ENCODE data around the gene AMIGO1. TPM values are rescaled to one million over a fixed set of nuclear protein-coding genes. Genes with fewer than 3 reads are reported as not detected.

AMIGO1 gene
- total RNA-seq, 1 donor from 2014 or later = 9.1 TPM

DNA sequence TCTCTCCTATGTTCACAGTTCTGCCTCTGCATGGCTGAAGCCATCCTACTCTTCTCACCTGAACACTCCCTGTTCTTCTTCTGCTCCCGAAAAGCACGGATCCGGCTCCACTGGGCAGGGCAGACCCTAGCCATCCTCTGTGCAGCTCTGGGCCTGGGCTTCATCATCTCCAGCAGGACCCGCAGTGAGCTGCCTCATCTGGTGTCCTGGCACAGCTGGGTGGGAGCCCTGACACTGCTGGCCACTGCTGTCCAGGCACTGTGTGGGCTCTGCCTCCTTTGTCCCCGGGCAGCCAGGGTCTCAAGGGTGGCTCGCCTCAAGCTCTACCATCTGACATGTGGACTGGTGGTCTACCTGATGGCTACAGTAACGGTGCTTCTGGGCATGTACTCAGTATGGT, 13.8 kb downstream of the AMIGO1 start:
- no peak for ATAC-seq
- DNase-seq = no peak
- Histone ChIP-seq H3K4me3 (no peak overlapping the region), H3K27me3 (ENCODE audit: low read depth) (no peaks in the 10 kb centered on the region), H3K36me3 (peaks cover 35% of the 10 kb centered on the region), H3K9me3 (no peaks in the 10 kb centered on the region), H3K27ac (no peak overlapping the region), H3K4me1 (peaks cover 42% of the 10 kb centered on the region)
- TF ChIP-seq, protein P1, sequence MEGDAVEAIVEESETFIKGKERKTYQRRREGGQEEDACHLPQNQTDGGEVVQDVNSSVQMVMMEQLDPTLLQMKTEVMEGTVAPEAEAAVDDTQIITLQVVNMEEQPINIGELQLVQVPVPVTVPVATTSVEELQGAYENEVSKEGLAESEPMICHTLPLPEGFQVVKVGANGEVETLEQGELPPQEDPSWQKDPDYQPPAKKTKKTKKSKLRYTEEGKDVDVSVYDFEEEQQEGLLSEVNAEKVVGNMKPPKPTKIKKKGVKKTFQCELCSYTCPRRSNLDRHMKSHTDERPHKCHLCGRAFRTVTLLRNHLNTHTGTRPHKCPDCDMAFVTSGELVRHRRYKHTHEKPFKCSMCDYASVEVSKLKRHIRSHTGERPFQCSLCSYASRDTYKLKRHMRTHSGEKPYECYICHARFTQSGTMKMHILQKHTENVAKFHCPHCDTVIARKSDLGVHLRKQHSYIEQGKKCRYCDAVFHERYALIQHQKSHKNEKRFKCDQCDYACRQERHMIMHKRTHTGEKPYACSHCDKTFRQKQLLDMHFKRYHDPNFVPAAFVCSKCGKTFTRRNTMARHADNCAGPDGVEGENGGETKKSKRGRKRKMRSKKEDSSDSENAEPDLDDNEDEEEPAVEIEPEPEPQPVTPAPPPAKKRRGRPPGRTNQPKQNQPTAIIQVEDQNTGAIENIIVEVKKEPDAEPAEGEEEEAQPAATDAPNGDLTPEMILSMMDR (IDR thresholded peaks at IDR 0.05) = no peak
- intact Hi-C loops (cut with DNase I) = loop anchor here (5.0 kb wide), 1 partner anchor 37 kb away; no protein-coding TSS in a partner anchor

DNA sequence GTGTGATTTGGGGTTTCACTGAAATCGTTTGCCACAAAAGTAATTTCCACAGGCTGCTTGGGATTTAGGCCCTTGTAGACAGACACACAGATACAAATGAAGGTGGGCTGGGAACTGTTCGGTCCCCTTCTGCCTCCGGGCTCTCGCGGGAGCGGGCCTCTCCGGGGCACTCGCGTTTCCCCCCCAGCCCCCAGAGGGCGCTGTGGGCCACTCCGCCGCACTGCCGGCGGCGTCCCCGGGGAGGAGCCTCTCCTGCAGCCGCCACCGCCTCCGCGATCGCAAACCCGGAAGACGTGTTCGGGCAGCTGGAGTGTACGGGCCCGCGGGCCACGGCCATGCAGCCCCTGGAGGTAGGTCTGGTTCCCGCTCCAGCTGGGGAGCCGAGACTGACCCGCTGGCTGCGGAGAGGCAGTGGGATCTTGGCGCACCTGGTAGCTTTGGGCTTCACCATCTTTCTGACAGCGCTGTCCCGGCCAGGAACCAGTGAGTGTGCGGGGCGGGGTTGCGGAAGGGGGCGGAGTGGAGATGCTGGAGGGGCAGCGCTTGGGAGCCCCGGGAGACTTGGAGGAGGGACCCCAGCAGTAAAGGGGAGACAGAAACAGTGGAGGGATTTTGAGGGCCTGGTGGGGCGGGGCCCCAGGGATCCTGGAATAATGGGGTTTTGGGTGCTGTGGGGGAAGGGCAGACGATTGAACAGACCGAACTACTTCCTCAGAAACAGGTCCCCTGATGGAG, 15.6 kb downstream of the AMIGO1 start, which contains the start of gene CYB561D1:
Gene CYB561D1 (plus strand): TSS at position 290 of the 735 bp plus-strand sequence. CDS start 46 bp downstream, at position 336.
- Histone ChIP-seq H3K9me3 (no peaks in the 10 kb centered on the region), H3K27me3 (ENCODE audit: low read depth) (no peaks in the 10 kb centered on the region), H3K4me1 (peaks cover 24% of the 10 kb centered on the region), H3K36me3 (peaks cover 41% of the 10 kb centered on the region), H3K4me3 (peak within 1 kb of the TSS; percentile 94), H3K27ac (peak within 1 kb of the TSS; percentile 81)
- TF ChIP-seq, protein P1 (IDR thresholded peaks at IDR 0.05) = peak; percentile 91
- ATAC-seq (peak; percentile 96 to 97), DNase-seq (peak; percentile 92)
- intact Hi-C loops (cut with DNase I) = no loop called here

DNA sequence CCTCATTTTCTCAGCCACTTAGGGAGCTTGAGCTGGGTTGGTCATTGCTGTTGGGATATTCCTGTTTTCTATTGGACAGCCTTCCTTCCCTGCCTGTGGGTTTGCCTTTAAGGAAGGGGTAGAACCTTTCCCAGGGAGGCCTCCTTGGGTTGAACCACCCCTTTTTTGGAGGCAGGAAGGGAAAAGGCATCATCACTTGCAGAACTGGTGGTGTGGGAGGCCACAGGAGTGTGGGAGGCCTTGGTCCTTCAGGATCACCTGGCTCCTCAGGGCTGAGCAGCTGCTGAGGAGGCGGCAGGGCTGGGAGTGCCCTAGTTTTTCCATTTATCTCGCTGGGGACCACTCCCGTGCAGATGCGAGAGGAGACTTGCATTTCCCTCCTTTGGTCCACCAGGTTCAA, 16.3 kb downstream of the AMIGO1 start:
- Histone ChIP-seq H3K9me3 (no peaks in the 10 kb centered on the region), H3K4me3 (no peak overlapping the region), H3K4me1 (peaks cover 18% of the 10 kb centered on the region), H3K36me3 (peaks cover 46% of the 10 kb centered on the region), H3K27me3 (ENCODE audit: low read depth) (no peaks in the 10 kb centered on the region), H3K27ac (peak overlapping the region; percentile 81)
- intact Hi-C loops (cut with DNase I) = no loop called here
- DNase-seq = no peak
- no peak for ATAC-seq
- TF ChIP-seq, protein P1 (IDR thresholded peaks at IDR 0.05) = no peak

DNA sequence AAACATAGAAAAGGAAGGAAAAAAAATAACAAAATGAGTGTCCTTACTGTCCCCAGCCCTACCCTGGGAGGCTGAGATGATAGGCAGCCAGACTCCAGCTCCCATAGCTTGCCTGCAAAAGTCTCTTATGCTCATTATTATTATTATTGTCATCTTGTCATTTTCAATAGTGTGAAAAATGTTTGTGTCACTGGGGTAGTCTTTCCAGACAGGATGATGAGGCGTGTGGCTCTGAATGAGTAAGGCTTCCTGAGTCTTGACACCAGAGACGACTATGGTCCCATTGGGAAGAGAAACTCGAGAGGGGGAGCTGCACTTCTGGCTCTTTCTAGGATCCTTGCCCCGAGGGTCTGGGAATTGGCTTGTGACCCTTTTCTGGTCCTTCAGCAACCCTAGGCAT, 16.7 kb downstream of the AMIGO1 start:
- DNase-seq (no peak), ATAC-seq (no peak)
- intact Hi-C loops (cut with DNase I) = no loop called here
- H3K4me3 ChIP-seq = no peak overlapping the region
- H3K4me1 ChIP-seq = peaks cover 18% of the 10 kb centered on the region
- H3K27me3 ChIP-seq (ENCODE audit: low read depth) = no peaks in the 10 kb centered on the region
- peaks cover 44% of the 10 kb centered on the region for H3K36me3 ChIP-seq
- TF ChIP-seq, protein P1 (IDR thresholded peaks at IDR 0.05) = no peak
- no peaks in the 10 kb centered on the region for H3K9me3 ChIP-seq
- H3K27ac ChIP-seq = no peak overlapping the region

DNA sequence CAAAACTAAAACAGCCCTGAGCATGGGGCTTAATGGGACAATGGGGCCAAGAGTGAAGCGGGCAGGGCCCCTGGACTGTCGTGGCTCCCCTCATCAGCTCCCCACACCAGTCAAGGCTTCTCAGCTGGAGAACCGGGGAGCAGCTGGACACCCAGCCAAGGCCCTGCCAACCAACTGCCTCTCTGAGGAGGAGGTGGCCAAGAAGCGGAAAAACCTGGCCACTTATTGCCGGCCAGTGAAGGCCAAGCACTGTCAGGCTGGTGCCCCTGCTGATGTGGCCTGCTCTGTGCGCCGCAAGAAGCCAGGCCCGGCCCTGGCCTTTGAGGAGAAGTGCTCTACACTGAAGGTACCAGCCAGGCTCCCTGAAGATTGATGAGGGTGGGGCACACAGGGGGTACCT, 18.2 kb downstream of the AMIGO1 start:
- DNase-seq = no peak
- H3K36me3 ChIP-seq = peaks cover 34% of the 10 kb centered on the region

More for the DNA sequence above, 18.2 kb downstream of the AMIGO1 start:
- H3K9me3 ChIP-seq = no peaks in the 10 kb centered on the region
- TF ChIP-seq, protein P1 (IDR thresholded peaks at IDR 0.05) = no peak
- no peaks in the 10 kb centered on the region for H3K27me3 ChIP-seq (ENCODE audit: low read depth)
- intact Hi-C loops (cut with DNase I) = no loop called here
- H3K4me1 ChIP-seq = peaks cover 18% of the 10 kb centered on the region
- ATAC-seq = no peak
- no peak overlapping the region for H3K27ac ChIP-seq
- no peak overlapping the region for H3K4me3 ChIP-seq

All from lower lobe of right lung (tissue), 2 donors.